HG03342 (cell line): Measurements from ENCODE around the gene C14orf93.
A peak's percentile ranks its signal among the peaks of the same experiment; 100 is the strongest.

Experiments
- ATAC-seq: cut with Tn5 transposase; IDR thresholded peaks from one replicate; pipeline ENCODE4 v1.9.1; 2021; ENCODE audit warnings: mild to moderate bottlenecking, moderate library complexity; ENCODE audit not compliant: unreplicated experiment

The C14orf93 gene

GRCh38 chr14:23045419-23046357 lies 35.7 kb upstream of the C14orf93 start:
- ATAC-seq, result no peak

DNA sequence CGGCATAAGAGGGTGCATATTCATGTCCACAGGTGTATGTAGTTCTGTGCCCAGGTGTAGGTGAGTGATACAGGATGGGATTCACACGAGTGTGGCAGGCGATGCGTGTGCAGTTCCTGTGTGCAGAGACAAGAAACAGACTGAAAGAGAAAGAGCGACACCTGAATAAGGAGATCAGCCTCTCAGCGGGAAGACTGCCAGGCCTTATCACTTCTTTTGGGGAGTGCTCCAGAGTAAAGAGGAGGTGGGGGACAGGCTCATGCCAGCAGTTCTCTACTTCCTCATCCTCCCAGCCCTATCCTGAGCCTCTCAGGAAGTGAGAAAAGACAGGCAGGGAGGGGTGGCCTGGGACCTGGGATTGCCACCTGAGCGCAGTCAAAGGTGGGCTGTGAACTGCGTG lies 34.9 kb upstream of the C14orf93 start:
- ATAC-seq, result no peak

DNA sequence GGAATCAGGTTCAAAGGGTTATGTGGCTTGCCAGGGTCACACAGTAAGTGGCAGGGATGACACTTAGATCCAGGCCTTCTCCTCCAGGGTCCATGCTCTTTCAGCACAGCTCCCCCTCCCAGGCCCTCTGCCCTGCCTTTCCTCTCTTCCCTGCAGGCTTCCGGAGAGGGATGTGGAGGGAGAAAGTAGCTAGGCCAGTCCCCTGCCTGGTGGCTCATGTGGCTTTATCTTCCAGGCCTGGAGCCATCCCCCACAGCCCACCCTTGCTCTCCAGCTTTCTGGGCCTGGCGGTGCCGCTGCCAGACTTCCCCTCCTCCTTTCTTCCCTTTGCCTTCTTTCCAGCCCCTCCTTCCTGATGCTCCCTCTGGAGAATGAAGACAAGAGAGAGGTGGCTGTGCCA lies 33.8 kb upstream of the C14orf93 start:
- ATAC-seq, result no peak

DNA sequence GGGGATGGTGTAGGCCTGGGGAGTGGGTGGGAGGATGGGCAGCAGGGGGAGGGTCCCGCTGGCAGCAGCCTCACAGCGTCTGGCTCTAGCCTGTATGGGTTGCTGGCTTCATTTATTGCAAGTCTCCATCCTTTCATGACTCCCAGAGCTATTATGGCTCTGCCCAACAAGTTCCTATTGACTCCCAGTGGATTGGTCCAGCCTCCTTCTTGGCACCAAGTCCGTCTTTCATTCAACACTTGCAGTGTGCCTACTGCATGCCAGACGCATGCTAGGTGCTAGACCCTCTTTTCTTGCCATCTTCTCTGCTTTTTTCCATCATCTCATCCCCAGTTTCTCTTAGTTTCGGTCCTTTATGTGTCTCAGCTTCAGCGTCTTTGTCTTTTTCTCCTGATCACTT lies 33.2 kb upstream of the C14orf93 start:
- no peak for ATAC-seq

DNA sequence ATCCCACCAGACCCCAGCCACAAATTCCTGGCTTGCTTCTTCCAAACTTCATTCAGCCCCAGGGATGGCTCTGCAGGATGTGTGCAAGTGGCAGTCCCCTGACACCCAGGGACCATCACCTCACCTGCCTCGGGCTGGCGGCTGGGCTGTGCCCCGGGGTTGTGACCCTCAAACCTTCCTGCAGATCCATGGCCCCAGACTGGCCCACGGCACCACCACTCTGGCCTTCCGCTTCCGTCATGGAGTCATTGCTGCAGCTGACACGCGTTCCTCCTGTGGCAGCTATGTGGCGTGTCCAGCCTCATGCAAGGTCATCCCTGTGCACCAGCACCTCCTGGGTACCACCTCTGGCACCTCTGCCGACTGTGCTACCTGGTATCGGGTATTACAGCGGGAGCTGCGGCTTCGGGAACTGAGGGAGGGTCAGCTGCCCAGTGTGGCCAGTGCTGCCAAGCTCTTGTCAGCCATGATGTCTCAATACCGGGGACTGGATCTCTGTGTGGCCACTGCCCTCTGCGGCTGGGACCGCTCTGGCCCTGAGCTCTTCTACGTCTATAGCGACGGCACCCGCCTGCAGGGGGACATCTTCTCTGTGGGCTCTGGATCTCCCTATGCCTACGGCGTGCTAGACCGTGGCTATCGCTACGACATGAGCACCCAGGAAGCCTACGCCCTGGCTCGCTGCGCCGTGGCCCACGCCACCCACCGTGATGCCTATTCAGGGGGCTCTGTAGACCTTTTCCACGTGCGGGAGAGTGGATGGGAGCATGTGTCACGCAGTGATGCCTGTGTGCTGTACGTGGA lies 32.4 kb upstream of the C14orf93 start, which contains the start of gene PSMB11:
Gene PSMB11 (plus strand): TSS at position 51 of the 804 bp plus-strand sequence. CDS start 14 bp downstream, at position 65.
- ATAC-seq, result no peak

DNA sequence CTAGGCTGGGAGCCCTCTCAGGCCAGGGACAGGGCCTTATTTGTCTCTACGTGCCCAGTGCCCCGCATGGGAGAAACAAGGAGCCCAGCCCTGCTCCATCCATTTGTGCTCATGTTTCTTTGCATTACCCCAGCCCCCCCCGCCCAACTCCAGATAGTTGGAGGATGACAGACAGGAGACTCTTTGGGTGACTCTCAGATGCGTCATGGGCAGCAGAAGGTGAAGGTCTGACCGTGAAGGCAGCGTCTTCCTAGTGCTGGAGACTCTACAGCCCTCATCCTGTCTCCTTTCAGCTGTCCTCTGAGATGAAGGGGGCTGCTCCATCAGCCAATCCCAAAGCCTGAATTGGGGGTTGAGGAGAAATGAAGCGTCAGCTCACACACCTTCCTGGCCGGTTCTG lies 31.8 kb upstream of the C14orf93 start:
- no peak for ATAC-seq

DNA sequence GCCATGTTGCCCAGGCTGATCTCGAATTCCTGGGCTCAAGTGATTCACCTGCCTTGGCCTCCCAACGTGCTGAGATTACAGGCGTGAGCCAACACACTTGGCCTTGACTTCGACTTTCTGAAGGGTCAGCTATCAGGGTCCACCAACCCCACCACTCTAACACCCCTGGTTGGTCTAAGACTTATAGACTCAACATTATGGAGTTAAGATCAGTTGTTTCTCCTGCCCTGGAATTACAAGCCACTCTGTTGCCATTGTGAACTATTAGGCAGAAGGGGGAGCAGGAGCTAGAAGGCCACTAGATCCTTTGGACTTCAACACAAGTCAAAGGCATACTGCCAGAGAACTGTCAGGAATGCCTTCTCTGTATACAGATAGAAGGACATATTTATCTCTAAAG lies 30.2 kb upstream of the C14orf93 start:
- no peak for ATAC-seq

DNA sequence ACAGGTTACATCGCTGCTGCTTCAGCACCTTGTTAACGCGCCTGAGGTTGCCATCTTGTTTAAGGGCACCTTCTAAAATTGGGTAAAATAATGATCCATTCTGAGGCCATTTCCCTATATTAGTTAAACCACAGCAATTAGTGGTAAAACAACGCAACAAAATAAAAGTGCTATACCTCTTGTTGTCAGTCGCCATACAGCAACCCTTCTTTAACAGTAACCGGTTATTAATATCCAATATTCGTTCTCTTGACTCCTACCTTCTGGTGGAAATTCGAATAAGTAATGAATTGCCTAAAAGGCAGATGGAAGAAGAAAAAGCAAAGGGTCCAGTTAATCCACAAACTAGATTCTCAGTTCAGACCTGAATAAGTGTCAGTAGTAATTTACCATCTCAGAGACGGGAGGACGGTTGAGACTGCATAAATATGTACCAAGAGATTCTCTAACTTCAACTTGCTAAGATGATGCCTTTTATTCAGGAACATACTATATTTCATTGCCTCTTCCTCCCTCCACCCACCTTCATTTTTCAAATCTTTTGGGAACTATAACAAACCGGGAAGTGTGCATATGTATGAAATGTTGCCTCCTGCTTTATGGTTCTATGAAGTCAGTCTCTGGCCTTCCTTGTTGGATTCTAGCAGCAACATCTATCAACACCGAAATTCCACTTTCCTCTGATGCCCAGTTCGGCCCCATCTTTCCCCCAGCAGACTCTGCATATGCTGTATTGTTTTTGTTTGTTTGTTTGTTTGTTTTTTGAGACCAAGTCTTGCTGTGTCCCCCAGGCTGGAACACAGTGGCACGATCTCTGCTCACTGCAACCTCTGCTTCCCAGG lies 25.6 kb upstream of the C14orf93 start:
- no peak for ATAC-seq

DNA sequence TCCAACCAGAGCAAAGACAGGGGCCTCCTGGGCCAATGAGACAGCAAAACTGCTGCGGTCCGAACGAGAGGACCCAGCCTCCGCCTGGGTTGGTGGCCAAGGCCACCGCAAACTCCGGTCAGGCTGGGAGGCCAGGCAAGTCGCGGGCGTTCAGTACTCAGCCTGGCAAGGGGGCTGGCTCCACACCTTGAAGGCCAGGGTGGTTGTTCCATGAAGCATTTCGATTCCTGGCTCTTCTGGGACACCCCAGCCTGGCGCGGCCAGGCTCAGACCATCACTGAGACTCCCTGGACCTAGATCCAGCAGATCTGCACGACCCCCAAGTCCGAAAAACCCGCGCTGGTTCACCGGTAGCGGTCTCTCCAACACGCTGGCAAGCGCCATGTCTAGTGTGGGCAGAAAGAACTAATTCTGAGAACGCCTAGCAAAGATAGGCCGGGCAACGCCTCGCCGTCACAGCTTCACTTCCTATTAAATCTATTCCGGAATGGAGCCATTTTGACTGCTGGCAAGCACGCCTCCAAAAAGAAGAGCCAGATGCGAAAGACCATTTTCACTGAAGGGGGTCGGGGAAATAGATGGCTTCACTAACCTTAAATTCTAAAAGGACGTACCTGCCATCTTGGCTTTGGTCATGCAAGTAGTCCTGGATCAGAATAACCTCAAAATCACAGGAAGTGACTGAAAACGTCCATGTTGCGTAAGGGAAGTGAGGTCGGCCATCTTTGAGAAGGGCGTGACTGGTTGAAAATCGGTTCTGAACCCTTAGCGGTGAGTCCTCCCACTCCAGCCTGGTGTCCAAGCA lies 24.8 kb upstream of the C14orf93 start, which contains the start of gene PSMB5:
Gene PSMB5 (minus strand): TSS at position 403 of the 805 bp plus-strand sequence. CDS start 19 bp downstream, at position 384.
- ATAC-seq, result peak; percentile 89

GRCh38 chr14:23033801-23034497 lies 24.0 kb upstream of the C14orf93 start:
- peak; percentile 9 for ATAC-seq

- ATAC-seq, result no peak
These were observed 23.3 kb upstream of the C14orf93 start for GRCh38 chr14:23033251-23033727.

GRCh38 chr14:23030936-23031335 lies 21.0 kb upstream of the C14orf93 start:
- ATAC-seq, result no peak

DNA sequence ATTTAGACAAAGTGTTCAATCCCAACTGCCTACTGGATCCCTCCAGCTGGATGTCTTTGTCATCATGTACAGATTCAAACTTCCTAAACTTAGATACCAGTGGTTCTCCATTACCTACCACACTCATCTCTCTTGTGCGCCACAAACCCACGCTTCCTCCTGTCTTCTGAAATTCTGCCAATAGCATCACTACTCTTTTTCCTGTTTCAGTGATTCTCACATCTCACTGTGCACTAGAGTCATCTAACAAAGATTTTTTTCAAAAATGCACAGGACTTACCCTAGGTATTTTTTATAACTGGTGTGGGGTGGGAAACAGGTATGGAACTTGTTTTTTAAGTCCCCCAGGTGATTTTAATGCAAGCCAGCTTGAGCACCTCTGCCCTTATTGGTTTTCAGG lies 18.9 kb upstream of the C14orf93 start:
- ATAC-seq, result no peak

- ATAC-seq, result no peak
These were observed 15.3 kb upstream of the C14orf93 start for GRCh38 chr14:23025151-23025814.

DNA sequence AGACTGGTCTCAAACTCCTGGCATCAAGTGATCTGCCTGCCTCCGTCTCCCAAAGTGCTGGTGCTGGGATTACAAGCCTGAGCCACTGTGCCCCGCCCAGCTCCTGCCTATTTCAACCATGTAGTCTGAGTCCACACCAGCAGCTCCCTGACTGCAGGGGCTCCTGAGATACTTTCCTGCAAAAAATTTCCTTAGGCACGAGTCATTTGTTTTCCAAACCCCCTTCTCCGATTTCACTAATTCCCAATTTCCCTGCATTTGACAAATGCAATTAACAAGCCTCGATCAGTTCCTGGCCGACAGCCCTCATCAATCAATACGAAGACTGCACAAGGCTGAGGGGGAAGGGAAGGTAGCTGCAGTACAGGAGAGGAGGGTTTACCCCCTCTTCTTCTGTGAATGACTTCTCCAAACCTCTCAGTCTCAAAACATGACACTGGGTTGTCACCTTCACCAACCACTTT lies 14.7 kb upstream of the C14orf93 start:
- ATAC-seq, result no peak

GRCh38 chr14:23023795-23024152 lies 13.8 kb upstream of the C14orf93 start:
- ATAC-seq, result no peak

- ATAC-seq, result no peak
These were observed 13.3 kb upstream of the C14orf93 start for GRCh38 chr14:23023022-23023794.
